Ascending aorta (tissue), 2 donors: ENCODE data around the gene GOLGA8N. TPM values are rescaled to one million over a fixed set of nuclear protein-coding genes. Genes with fewer than 3 reads are reported as not detected.

Experiments used
- DNase-seq, 2 donors: peaks; one replicate each; pipeline ENCODE4 v3.0.0-alpha.2; 2019; ENCODE audit warnings: low spot score in 2 of 2
- H3K27ac ChIP-seq, 2 donors: fragments of 200-600 bp; sonication (generic); one replicate each; pipeline ENCODE4 v1.5.1; 2016 to 2017; ENCODE audit warnings: mild to moderate bottlenecking in 1 of 2
- H3K27me3 ChIP-seq: fragments of 200-600 bp; sonication (generic); one replicate; pipeline ENCODE4 v1.5.1; 2017
- H3K36me3 ChIP-seq, 2 donors: fragments of 200-600 bp; sonication (generic); one replicate each; pipeline ENCODE4 v1.5.1; 2016
- H3K4me1 ChIP-seq, 2 donors: fragments of 200-600 bp; sonication (generic); one replicate each; pipeline ENCODE4 v1.5.1; 2016 to 2017; ENCODE audit warnings: mild to moderate bottlenecking in 1 of 2
- H3K4me3 ChIP-seq, 2 donors: fragments of 200-600 bp; sonication (generic); one replicate each; pipeline ENCODE4 v1.5.1; 2016 to 2017; ENCODE audit warnings: mild to moderate bottlenecking in 1 of 2
- H3K9me3 ChIP-seq, 2 donors: fragments of 200-600 bp; sonication (generic); one replicate each; pipeline ENCODE4 v1.5.1; 2016
- intact Hi-C: fragments of 100-400 bp; cut with DNase I; formaldehyde crosslinking; loops from one replicate; pipeline ENCODE4 v1.15.1; 2023
- total RNA-seq: library from RNA; depleted of rRNA; stranded (reverse); fragments of >200 nt; gene quantifications from one replicate; pipeline ENCODE4 v1.1.0, GENCODE V29; 2016
- TF ChIP-seq, protein P1 (sequence below), 3 experiments: fragments of 200-600 bp in 2 of 3; fragments of 450-650 bp in 1 of 3; sonication (generic) in 2 of 3; IDR thresholded peaks; one replicate each; pipeline ENCODE4 v1.5.1; 2016 to 2019; ENCODE audit warnings: antibody characterized with exemption in 3 of 3, mild to moderate bottlenecking in 1 of 3, moderate library complexity in 1 of 3

Gene GOLGA8N
- total RNA-seq, 1 donor from 2014 or later: 20.6 TPM

DNA sequence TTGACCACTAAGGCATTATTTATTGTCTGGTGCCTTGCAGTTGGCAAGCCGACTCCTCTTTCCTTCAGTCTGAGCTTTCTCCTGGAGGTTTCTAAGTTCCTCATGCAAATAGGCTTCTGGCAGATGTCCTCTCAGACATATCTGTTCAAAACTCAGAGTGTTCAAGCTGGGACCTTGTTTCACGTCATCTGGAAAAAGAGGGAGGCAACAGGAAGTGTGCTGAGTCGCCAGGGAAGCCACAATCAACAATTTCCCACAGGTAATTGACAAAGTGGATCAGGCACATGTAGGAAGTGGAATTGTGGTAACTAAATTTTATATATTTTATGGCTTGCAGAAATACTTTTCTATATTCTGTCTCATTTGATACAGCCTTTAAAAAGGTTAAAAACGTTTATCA lies 62.8 kb downstream of the GOLGA8N start:
- H3K36me3 ChIP-seq: no peaks in the 10 kb centered on the region
- no peaks in the 10 kb centered on the region for H3K9me3 ChIP-seq
- no peak overlapping the region for H3K27ac ChIP-seq
- no peaks in the 10 kb centered on the region for H3K27me3 ChIP-seq
- no peak overlapping the region for H3K4me3 ChIP-seq
- peaks cover 3 to 4% of the 10 kb centered on the region in 2 donors for H3K4me1 ChIP-seq
- TF ChIP-seq, protein P1, sequence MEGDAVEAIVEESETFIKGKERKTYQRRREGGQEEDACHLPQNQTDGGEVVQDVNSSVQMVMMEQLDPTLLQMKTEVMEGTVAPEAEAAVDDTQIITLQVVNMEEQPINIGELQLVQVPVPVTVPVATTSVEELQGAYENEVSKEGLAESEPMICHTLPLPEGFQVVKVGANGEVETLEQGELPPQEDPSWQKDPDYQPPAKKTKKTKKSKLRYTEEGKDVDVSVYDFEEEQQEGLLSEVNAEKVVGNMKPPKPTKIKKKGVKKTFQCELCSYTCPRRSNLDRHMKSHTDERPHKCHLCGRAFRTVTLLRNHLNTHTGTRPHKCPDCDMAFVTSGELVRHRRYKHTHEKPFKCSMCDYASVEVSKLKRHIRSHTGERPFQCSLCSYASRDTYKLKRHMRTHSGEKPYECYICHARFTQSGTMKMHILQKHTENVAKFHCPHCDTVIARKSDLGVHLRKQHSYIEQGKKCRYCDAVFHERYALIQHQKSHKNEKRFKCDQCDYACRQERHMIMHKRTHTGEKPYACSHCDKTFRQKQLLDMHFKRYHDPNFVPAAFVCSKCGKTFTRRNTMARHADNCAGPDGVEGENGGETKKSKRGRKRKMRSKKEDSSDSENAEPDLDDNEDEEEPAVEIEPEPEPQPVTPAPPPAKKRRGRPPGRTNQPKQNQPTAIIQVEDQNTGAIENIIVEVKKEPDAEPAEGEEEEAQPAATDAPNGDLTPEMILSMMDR (IDR thresholded peaks at IDR 0.05): no peak
- intact Hi-C loops: no loop called here
- no peak for DNase-seq

GRCh38 chr15:32656496-32656895 lies 63.2 kb downstream of the GOLGA8N start:
- Histone ChIP-seq H3K27ac (no peak overlapping the region), H3K4me1 (peaks cover 3 to 4% of the 10 kb centered on the region in 2 donors), H3K9me3 (no peaks in the 10 kb centered on the region), H3K27me3 (no peaks in the 10 kb centered on the region), H3K4me3 (no peak overlapping the region), H3K36me3 (no peaks in the 10 kb centered on the region)
- intact Hi-C loops: no loop called here
- TF ChIP-seq, protein P1 (IDR thresholded peaks at IDR 0.05): no peak
- no peak for DNase-seq

Other genes with a start within 250 kb of the GOLGA8N start
- not detected for gene GOLGA8K, start 190.2 kb upstream of the GOLGA8N start, total RNA-seq
- not detected for gene GOLGA8O, start 137.8 kb upstream of the GOLGA8N start, total RNA-seq
- gene ARHGAP11A, start 22.0 kb downstream of the GOLGA8N start, total RNA-seq: not detected
- not detected for gene SCG5, start 48.3 kb downstream of the GOLGA8N start, total RNA-seq
- gene GREM1, start 124.5 kb downstream of the GOLGA8N start, total RNA-seq: not detected